Retinal pigment epithelial cell (primary cell): ENCODE results near the gene MXRA5.

Source experiments
- DNase-seq: peaks from one replicate; pipeline ENCODE4 v3.0.0-alpha.2; 2010; ENCODE audit warnings: low read depth
- H3K4me3 ChIP-seq: 2 replicates; pipeline ENCODE4 v1.5.1; 2011; ENCODE audit warnings: mild to moderate bottlenecking, low read length, control low read depth, moderate library complexity
- TF ChIP-seq, protein P1 (sequence below): conservative IDR thresholded peaks from 2 replicates; pipeline ENCODE4 v1.5.1; 2011; ENCODE audit warnings: low read depth, low read length, control low read depth, inconsistent platforms

Gene MXRA5, protein sequence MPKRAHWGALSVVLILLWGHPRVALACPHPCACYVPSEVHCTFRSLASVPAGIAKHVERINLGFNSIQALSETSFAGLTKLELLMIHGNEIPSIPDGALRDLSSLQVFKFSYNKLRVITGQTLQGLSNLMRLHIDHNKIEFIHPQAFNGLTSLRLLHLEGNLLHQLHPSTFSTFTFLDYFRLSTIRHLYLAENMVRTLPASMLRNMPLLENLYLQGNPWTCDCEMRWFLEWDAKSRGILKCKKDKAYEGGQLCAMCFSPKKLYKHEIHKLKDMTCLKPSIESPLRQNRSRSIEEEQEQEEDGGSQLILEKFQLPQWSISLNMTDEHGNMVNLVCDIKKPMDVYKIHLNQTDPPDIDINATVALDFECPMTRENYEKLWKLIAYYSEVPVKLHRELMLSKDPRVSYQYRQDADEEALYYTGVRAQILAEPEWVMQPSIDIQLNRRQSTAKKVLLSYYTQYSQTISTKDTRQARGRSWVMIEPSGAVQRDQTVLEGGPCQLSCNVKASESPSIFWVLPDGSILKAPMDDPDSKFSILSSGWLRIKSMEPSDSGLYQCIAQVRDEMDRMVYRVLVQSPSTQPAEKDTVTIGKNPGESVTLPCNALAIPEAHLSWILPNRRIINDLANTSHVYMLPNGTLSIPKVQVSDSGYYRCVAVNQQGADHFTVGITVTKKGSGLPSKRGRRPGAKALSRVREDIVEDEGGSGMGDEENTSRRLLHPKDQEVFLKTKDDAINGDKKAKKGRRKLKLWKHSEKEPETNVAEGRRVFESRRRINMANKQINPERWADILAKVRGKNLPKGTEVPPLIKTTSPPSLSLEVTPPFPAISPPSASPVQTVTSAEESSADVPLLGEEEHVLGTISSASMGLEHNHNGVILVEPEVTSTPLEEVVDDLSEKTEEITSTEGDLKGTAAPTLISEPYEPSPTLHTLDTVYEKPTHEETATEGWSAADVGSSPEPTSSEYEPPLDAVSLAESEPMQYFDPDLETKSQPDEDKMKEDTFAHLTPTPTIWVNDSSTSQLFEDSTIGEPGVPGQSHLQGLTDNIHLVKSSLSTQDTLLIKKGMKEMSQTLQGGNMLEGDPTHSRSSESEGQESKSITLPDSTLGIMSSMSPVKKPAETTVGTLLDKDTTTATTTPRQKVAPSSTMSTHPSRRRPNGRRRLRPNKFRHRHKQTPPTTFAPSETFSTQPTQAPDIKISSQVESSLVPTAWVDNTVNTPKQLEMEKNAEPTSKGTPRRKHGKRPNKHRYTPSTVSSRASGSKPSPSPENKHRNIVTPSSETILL (N-terminal part only)

DNA sequence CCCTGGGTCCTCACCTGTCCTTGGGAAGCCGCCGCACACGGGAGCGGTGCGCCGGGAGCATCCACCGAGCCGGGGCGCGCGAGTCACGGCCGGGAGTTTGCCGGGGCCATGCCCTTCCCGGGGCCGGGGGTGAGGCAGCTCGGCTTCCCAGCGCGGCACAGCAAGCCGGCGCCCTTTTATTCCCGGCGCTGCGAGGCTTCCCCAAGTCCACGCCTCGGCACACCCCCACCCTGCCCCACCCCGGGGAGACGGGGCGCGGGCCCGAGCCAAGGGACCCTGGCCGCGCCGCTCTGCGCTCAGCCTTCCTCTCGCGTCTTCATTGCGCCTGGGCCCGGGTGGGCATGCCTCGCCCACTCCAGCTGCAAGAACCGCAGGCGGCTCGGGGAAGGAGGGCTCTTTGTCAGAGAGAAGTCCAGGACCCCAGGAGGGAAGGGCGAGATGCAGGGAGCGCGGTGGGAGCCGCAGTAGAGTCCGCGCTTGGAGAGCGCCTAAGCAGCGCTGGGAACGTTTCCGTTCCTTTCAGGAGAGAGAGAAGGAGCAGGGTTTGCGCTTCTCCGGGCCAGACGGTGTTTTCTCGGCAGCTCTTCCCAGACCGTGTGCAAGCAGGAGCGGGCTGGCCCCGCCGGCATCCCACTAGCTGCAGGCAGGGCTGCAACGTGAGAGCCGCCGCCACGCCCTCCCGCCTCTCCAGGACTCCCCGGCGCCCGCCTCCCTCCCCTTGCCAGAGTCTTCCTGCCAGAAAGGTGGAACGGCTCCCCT, at the start of gene MXRA5:
MXRA5 (minus strand) TSS at position 152 of the 759 bp plus-strand sequence. CDS start 2,819 bp downstream, outside the sequence.
- TF ChIP-seq, protein P1, sequence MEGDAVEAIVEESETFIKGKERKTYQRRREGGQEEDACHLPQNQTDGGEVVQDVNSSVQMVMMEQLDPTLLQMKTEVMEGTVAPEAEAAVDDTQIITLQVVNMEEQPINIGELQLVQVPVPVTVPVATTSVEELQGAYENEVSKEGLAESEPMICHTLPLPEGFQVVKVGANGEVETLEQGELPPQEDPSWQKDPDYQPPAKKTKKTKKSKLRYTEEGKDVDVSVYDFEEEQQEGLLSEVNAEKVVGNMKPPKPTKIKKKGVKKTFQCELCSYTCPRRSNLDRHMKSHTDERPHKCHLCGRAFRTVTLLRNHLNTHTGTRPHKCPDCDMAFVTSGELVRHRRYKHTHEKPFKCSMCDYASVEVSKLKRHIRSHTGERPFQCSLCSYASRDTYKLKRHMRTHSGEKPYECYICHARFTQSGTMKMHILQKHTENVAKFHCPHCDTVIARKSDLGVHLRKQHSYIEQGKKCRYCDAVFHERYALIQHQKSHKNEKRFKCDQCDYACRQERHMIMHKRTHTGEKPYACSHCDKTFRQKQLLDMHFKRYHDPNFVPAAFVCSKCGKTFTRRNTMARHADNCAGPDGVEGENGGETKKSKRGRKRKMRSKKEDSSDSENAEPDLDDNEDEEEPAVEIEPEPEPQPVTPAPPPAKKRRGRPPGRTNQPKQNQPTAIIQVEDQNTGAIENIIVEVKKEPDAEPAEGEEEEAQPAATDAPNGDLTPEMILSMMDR, result no peak
- H3K4me3 ChIP-seq, result peak within 1 kb of the TSS; percentile 50
- DNase-seq, result peak; percentile 16

DNA sequence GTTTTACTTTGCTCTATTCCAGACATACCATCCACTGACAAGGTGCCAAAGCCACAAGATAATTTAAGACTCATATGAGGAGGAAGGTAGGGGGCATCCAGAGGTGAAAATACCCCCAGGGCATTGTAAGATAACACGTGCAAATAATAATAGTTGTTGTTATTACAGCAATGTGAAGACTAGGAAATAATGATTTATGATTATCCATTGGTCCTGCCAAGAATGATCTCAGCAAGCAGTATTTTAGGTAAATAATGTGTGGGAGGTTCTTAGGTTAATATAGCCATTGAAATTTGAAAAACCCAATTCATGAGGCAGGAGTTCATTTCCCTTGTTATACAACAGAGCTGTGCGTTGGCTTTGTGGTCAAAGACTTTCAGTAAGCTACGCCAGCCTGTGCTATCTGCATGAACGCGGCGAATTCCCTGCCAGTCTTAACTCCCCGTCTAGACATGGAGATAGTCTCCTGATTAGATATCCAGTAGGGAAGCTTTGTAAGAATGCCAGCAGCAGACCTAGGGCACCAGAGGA, 47.2 kb upstream of the MXRA5 start:
- no peak overlapping the region for H3K4me3 ChIP-seq
- no peak for DNase-seq
- TF ChIP-seq, protein P1, result no peak

DNA sequence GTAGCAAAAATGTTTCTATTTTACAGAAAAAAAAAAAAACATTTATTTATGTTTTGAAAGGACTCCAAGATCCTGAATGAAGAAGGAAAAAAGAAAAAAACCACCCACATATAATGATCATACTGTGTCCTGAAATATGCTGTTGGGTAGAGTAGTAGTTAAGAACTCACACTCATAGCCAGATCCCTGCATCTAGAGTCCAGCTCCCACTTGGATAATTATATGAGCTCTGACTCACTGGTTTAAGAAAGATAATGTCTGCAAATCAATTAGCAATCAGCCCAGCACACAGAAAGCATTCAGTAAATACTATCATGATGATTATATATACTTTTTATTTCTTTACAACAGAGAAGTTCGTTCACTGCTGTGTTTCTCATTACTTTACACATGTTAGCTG, 46.7 kb upstream of the MXRA5 start:
- TF ChIP-seq, protein P1, result no peak
- H3K4me3 ChIP-seq, result no peak overlapping the region
- DNase-seq, result no peak

DNA sequence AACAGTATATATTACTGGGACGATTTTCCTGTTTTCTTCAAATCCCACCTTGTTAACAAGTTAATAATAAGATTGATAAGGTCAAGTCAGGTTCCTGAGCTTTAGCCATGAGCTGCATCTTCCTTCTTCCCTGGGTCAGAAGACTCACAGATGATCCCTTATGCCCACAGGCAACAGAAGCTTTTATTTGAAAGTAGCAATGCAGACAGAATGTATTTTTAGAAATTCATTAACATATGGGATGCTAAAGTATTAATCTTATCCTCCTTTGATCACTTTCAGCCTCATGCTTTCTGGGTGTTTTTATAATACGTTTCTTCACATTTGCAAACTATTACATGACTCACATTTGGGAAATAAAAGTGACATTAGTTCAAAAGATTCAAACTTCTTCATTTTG, 42.0 kb upstream of the MXRA5 start:
- H3K4me3 ChIP-seq, result no peak overlapping the region
- TF ChIP-seq, protein P1, result no peak
- no peak for DNase-seq

DNA sequence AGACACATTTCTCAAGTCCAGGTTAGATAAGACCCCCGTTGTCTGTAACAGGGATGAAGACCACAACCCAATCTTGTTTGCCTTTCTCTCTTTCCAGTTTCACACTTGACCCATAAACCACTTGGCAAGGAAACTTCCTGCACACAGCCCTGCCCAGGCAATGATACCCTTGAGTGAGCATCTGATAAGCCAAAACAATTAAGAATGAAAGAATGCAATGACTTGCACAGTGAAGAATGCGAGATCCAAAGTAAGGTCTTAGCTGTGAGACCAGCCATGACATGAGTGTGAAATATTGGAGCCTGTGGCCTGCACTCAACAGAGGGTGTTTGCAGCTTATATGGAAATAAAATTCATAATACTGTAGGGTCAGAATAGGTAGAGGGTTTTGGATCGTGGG, 37.9 kb upstream of the MXRA5 start:
- TF ChIP-seq, protein P1, result no peak
- no peak overlapping the region for H3K4me3 ChIP-seq
- DNase-seq, result peak; percentile 63

DNA sequence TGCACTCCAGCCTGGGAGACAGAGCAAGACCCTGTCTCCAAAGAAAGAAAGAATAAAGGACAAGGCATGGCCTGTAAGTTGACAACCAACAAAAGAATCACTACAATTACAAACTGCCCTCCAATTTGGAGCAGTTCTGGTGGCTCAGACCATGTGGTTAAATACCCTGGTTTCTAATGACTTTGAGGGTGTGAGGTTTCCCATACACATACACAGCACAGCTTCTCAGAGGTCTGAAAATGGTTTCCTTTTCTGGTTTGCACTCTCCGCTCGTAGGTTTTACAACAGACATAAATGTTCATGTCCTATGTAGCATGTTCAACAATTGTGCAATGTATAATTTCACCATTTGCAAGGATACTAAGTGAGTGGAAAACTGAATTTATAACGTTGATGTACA, 34.2 kb upstream of the MXRA5 start:
- DNase-seq, result no peak

More for the DNA sequence above, 34.2 kb upstream of the MXRA5 start:
- H3K4me3 ChIP-seq, result no peak overlapping the region
- TF ChIP-seq, protein P1, result no peak
